ENCODE data around the gene NXN.

GRCh38 chr17:1010586-1010985, 31.0 kb upstream of the NXN start:
- TF ChIP-seq POLR2A (IDR thresholded peaks at IDR 0.05; ENCODE audit: low read depth, low read length) (no peak), POLR2AphosphoS5 (IDR thresholded peaks at IDR 0.05; ENCODE audit: low read depth, low read length) (no peak), TAF1 (IDR thresholded peaks at IDR 0.05; ENCODE audit: borderline replicate concordance, low read depth, low read length) (no peak)
